Astrocyte of the spinal cord (primary cell): ENCODE data around the gene RBP4.

Source experiments
- DNase-seq: peaks from one replicate; pipeline ENCODE4 v3.0.0; 2011; ENCODE audit warnings: low read depth, low spot score
- H3K4me3 ChIP-seq: 2 replicates; pipeline ENCODE4 v1.5.1; 2011; ENCODE audit warnings: low read depth, mild to moderate bottlenecking, low read length, moderate library complexity
- in situ Hi-C: cut with HindIII; loops from 2 replicates; pipeline ENCODE4 v1.10.0; 2017; ENCODE audit warnings: low sequenced_read_pairs
- TF ChIP-seq, protein P1 (sequence below): IDR thresholded peaks from 2 replicates; pipeline ENCODE4 v1.5.1; 2012; ENCODE audit warnings: low read depth, mild to moderate bottlenecking, low read length, inconsistent platforms

RBP4 gene

DNA sequence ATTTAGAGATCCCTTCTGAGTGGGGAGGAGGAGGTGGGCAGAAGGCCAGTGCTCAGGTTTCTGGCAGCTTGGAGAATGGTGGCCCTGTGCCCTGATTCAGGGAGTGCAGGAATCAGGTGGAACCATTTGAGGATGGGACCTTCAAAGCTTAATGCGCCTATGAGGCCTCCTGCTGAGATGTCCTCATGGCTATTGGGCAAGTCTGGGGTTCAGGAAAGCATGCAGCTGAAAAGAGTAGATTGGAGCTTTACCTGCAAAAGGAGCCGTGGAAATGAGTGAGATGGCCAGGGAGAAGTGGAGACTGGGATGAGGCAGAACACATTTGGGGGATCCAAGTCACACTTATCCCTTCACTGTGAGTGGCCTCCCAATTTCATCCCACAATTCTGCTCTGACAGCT, 28.4 kb downstream of the RBP4 start:
- in situ Hi-C loops = no loop called here
- no peak overlapping the region for H3K4me3 ChIP-seq
- TF ChIP-seq, protein P1, sequence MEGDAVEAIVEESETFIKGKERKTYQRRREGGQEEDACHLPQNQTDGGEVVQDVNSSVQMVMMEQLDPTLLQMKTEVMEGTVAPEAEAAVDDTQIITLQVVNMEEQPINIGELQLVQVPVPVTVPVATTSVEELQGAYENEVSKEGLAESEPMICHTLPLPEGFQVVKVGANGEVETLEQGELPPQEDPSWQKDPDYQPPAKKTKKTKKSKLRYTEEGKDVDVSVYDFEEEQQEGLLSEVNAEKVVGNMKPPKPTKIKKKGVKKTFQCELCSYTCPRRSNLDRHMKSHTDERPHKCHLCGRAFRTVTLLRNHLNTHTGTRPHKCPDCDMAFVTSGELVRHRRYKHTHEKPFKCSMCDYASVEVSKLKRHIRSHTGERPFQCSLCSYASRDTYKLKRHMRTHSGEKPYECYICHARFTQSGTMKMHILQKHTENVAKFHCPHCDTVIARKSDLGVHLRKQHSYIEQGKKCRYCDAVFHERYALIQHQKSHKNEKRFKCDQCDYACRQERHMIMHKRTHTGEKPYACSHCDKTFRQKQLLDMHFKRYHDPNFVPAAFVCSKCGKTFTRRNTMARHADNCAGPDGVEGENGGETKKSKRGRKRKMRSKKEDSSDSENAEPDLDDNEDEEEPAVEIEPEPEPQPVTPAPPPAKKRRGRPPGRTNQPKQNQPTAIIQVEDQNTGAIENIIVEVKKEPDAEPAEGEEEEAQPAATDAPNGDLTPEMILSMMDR = no peak
- DNase-seq = no peak

DNA sequence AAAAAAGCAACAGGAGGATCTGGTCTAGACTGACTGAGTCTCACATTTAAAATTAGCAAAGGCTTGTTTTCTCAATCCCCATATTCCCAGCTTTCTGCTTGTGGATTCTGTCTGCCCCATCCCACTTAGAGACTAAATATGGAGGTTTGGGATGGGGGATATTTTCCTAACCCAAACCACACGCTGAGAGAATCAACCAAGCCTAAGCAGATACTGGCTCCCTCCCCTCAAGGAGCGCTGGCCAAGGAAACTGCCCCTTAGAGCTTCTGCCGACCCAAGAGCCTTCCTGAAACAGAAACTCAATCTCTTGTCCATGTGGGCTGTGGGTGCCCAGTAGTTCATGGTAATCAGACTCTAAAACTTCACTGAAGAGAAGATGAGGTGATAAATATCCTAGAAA, 30.7 kb downstream of the RBP4 start:
- TF ChIP-seq, protein P1 = no peak
- DNase-seq = no peak
- no peak overlapping the region for H3K4me3 ChIP-seq
- in situ Hi-C loops = no loop called here

DNA sequence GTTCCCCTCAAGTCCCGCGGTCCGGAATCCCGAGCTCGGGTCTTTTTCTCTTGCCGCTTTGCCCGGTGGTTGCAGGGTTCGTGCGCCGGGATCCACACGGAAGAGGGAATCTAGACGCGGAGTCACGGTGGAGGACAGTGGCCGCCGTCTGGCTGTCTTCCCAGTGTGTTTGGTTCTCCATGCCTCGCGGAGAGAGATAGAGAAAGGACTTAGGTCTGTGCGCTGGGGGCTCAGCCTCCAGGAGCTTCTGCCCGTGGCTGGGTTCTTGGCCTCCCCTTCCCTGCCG, 33.0 kb downstream of the RBP4 start:
- TF ChIP-seq, protein P1 = no peak
- no peak for DNase-seq
- in situ Hi-C loops = no loop called here
- no peak overlapping the region for H3K4me3 ChIP-seq

DNA sequence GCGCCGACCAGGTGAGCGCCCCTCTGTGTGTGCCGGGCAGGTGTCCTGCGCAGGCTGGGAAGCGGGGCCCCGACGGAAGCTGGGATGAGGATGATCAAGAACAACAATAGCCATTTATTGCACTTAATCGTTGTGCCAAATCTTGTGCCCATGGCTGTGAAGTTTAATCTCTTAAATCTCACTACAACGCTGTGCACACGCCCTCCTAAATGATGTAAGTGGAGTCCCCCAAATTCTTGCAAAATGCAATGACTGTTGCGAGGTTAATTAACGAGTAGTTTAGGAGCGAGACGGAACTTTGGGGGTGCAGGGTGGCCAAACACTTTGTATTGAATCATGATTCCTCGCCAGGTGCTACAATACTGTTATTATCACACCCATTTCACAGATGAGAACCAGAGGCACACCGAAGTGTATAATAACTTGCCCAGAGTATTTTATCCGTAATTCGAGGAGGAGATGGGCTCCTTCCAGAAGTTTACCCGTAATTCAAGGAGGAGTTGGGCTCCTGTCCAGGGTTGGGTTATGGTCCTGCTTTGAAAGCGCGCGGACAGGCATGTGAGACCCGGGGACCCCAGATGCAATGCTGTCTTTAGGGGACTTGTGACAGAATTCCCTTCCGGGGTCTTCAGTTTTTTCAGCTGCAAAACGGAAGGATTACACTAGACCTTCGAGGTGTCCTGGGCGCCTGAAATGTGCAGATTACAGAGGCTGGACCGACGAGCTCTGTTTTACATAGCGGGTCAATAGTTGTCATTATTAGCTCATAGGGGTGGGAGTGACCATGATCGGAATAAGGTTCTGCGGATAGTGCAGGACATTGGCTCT, 33.5 kb downstream of the RBP4 start:
- in situ Hi-C loops = no loop called here
- TF ChIP-seq, protein P1 = no peak
- DNase-seq = no peak
- no peak overlapping the region for H3K4me3 ChIP-seq

DNA sequence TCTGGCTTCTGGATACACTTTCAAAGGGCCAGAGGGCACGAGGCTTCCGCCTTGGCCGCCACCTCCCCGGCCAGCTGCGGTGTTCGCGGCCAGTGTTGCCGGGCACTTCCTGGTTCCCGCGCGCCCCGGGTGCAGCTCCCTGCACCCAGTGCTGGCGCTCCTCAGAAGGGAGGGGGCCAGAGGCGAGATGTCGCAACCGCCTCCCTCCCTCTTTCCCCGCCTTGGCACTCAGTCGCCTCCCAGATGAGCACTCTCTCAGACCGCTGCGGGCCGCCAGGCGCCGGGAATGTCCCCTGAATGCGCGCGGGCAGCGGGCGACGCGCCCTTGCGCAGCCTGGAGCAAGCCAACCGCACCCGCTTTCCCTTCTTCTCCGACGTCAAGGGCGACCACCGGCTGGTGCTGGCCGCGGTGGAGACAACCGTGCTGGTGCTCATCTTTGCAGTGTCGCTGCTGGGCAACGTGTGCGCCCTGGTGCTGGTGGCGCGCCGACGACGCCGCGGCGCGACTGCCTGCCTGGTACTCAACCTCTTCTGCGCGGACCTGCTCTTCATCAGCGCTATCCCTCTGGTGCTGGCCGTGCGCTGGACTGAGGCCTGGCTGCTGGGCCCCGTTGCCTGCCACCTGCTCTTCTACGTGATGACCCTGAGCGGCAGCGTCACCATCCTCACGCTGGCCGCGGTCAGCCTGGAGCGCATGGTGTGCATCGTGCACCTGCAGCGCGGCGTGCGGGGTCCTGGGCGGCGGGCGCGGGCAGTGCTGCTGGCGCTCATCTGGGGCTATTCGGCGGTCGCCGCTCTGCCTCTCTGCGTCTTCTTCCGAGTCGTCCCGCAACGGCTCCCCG, 34.4 kb downstream of the RBP4 start, which contains the start of gene FFAR4:
FFAR4 (plus strand) TSS at position 231 of the 842 bp plus-strand sequence; CDS start at position 287, 56 bp downstream.
- no peak within 1 kb of the TSS for H3K4me3 ChIP-seq
- TF ChIP-seq, protein P1 = no peak
- in situ Hi-C loops = no loop called here
- no peak for DNase-seq

DNA sequence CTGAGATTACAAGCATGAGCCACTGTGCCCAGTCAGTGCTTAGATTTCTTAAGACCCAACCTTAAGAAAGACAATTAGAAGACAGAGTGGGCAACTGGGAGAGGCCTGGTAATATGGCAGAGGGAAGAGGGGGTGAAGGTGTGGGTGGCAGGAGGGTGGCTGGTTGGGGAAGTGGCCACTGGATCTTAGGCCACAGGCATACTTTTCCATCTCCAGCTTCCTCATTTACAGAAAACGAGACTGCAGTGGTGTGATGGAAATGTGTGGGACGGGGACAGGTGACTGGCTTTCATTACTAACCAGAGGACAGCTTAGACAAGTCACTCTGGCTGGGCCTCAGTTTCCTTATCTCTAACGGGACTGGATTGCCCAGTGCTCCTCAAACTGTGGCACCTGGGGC, 35.6 kb downstream of the RBP4 start:
- in situ Hi-C loops = no loop called here
- no peak for DNase-seq
- TF ChIP-seq, protein P1 = no peak
- no peak overlapping the region for H3K4me3 ChIP-seq
